HEK293 (cell line): Measurements from ENCODE around the gene GALNS.

Experiments
- CTCF ChIA-PET: fragments of 350-600 bp; formaldehyde crosslinking; extraction: SDS; loops from one replicate; lab custom pipeline; 2021; ENCODE audit warnings: antibody characterized with exemption; lab: Yijun Ruan, JAX
- POLR2A ChIA-PET: fragments of 300-600 bp; formaldehyde crosslinking; extraction: SDS; loops from one replicate; lab custom pipeline; 2020; ENCODE audit warnings: antibody characterized with exemption, inconsistent platforms; lab: Yijun Ruan, JAX
- H3K27ac ChIP-seq: fragments of 200-500 bp; sonication (Bioruptor generic); 2 replicates; pipeline ENCODE4 v1.5.1; 2014; ENCODE audit warnings: low read depth, low read length, control low read depth, inconsistent platforms; ENCODE audit errors: extremely low read depth
- H3K36me3 ChIP-seq, 2 experiments: fragments of 200-500 bp in 1 of 2; sonication (Bioruptor generic) in 1 of 2; 1 replicate in 1 of 2; 2 replicates in 1 of 2; pipeline ENCODE4 v1.5.1; 2014 to 2017; ENCODE audit warnings: inconsistent platforms in 2 of 2, low read length in 2 of 2; ENCODE audit not compliant: control insufficient read depth in 2 of 2, insufficient read depth in 1 of 2
- H3K4me1 ChIP-seq: fragments of 200-500 bp; sonication (Bioruptor generic); 2 replicates; pipeline ENCODE4 v1.5.1; 2014; ENCODE audit warnings: mild to moderate bottlenecking, low read length, inconsistent platforms; ENCODE audit not compliant: control insufficient read depth, insufficient read depth
- H3K4me3 ChIP-seq: 2 replicates; pipeline ENCODE4 v1.5.1; 2011; ENCODE audit warnings: low read depth, mild to moderate bottlenecking, control low read depth, low read length, moderate library complexity
- H3K9me3 ChIP-seq: fragments of 200-500 bp; sonication (Bioruptor generic); 2 replicates; pipeline ENCODE4 v1.5.1; 2014; ENCODE audit warnings: low read depth, low read length, inconsistent platforms; ENCODE audit not compliant: control insufficient read depth, insufficient read depth
- EGR2 ChIP-seq: fragments of 450-650 bp; formaldehyde crosslinking; IDR thresholded peaks from 2 replicates; pipeline ENCODE4 v1.5.1; 2016; ENCODE audit warnings: low read depth, missing biosample characterization, missing genetic modification characterization
- GLIS1 ChIP-seq: fragments of 450-650 bp; formaldehyde crosslinking; IDR thresholded peaks from 2 replicates; pipeline ENCODE4 v1.5.1; 2016; ENCODE audit warnings: missing biosample characterization, missing genetic modification characterization
- GLIS2 ChIP-seq: fragments of 450-650 bp; formaldehyde crosslinking; IDR thresholded peaks from 2 replicates; pipeline ENCODE4 v1.5.1; 2016; ENCODE audit warnings: missing biosample characterization, missing genetic modification characterization
- KLF1 ChIP-seq: fragments of 450-650 bp; formaldehyde crosslinking; IDR thresholded peaks from 2 replicates; pipeline ENCODE4 v1.5.1; 2016; ENCODE audit warnings: missing biosample characterization, missing genetic modification characterization
- OSR2 ChIP-seq: fragments of 450-650 bp; formaldehyde crosslinking; IDR thresholded peaks from 2 replicates; pipeline ENCODE4 v1.5.1; 2016; ENCODE audit warnings: missing biosample characterization, missing genetic modification characterization
- SP7 ChIP-seq: fragments of 450-650 bp; formaldehyde crosslinking; IDR thresholded peaks from 2 replicates; pipeline ENCODE4 v1.5.1; 2016; ENCODE audit warnings: missing biosample characterization, missing genetic modification characterization
- TRIM28 ChIP-seq: IDR thresholded peaks from 2 replicates; pipeline ENCODE4 v1.6.1; 2011; ENCODE audit warnings: low read length, control low read depth, borderline replicate concordance
- ZFHX2 ChIP-seq: fragments of 450-650 bp; formaldehyde crosslinking; conservative IDR thresholded peaks from 2 replicates; pipeline ENCODE4 v1.5.1; 2016; ENCODE audit warnings: missing biosample characterization, missing genetic modification characterization
- ZNF157 ChIP-seq: fragments of 450-650 bp; formaldehyde crosslinking; IDR thresholded peaks from 2 replicates; pipeline ENCODE4 v1.5.1; 2016; ENCODE audit warnings: missing biosample characterization, missing genetic modification characterization
- ZNF23 ChIP-seq: fragments of 450-650 bp; formaldehyde crosslinking; IDR thresholded peaks from 2 replicates; pipeline ENCODE4 v1.5.1; 2016; ENCODE audit warnings: missing biosample characterization, missing genetic modification characterization, borderline replicate concordance
- ZNF24 ChIP-seq: fragments of 450-650 bp; formaldehyde crosslinking; IDR thresholded peaks from 2 replicates; pipeline ENCODE4 v1.5.1; 2016; ENCODE audit warnings: missing biosample characterization, missing genetic modification characterization
- ZNF248 ChIP-seq: fragments of 450-650 bp; formaldehyde crosslinking; IDR thresholded peaks from 2 replicates; pipeline ENCODE4 v1.5.1; 2017; ENCODE audit warnings: missing biosample characterization, missing genetic modification characterization
- ZNF366 ChIP-seq: fragments of 450-650 bp; formaldehyde crosslinking; conservative IDR thresholded peaks from 2 replicates; pipeline ENCODE4 v1.5.1; 2016; ENCODE audit warnings: missing biosample characterization, missing genetic modification characterization
- ZNF416 ChIP-seq: fragments of 450-650 bp; formaldehyde crosslinking; IDR thresholded peaks from 2 replicates; pipeline ENCODE4 v1.5.1; 2016; ENCODE audit warnings: missing biosample characterization, missing genetic modification characterization
- ZNF544 ChIP-seq: fragments of 450-650 bp; formaldehyde crosslinking; IDR thresholded peaks from 2 replicates; pipeline ENCODE4 v1.5.0; 2017; ENCODE audit warnings: missing biosample characterization, missing genetic modification characterization
- ZNF558 ChIP-seq: fragments of 450-650 bp; formaldehyde crosslinking; IDR thresholded peaks from 2 replicates; pipeline ENCODE4 v1.5.1; 2016; ENCODE audit warnings: missing biosample characterization, missing genetic modification characterization
- ZNF596 ChIP-seq: fragments of 450-650 bp; IDR thresholded peaks from 2 replicates; pipeline ENCODE4 v1.5.0; 2018; ENCODE audit warnings: missing biosample characterization, mild to moderate bottlenecking, missing genetic modification characterization, moderate library complexity
- ZNF658 ChIP-seq: fragments of 450-650 bp; formaldehyde crosslinking; IDR thresholded peaks from 2 replicates; pipeline ENCODE4; 2016; ENCODE audit warnings: missing biosample characterization, missing genetic modification characterization
- ZNF776 ChIP-seq: fragments of 450-650 bp; formaldehyde crosslinking; IDR thresholded peaks from 2 replicates; pipeline ENCODE4 v1.5.0; 2017; ENCODE audit warnings: missing biosample characterization, missing genetic modification characterization, borderline replicate concordance
- TF ChIP-seq, protein P1 (sequence below): sonication (generic); formaldehyde crosslinking; IDR thresholded peaks from 2 replicates; pipeline ENCODE4 v1.8.1; 2022; ENCODE audit warnings: mild to moderate bottlenecking, moderate library complexity, missing genetic modification reagents

GALNS gene

GRCh38 chr16:88868974-88869672 is 12.4 kb upstream of the GALNS start:
- Histone ChIP-seq H3K27ac (no peak overlapping the region), H3K4me3 (no peak overlapping the region), H3K4me1 (no peaks in the 10 kb centered on the region), H3K36me3 (no peaks in the 10 kb centered on the region), H3K9me3 (no peaks in the 10 kb centered on the region)
- POLR2A ChIA-PET = no interaction called here
- TF ChIP-seq ZNF248 (tag by site-specific recombination) (no peak), ZNF366 (tag by site-specific recombination) (no peak), TRIM28 (no peak), ZNF544 (no peak), ZNF658 (tag by site-specific recombination) (no peak), ZNF416 (tag by site-specific recombination) (no peak), SP7 (tag by site-specific recombination) (no peak), ZNF558 (tag by site-specific recombination) (no peak)
- TF ChIP-seq, protein P1, sequence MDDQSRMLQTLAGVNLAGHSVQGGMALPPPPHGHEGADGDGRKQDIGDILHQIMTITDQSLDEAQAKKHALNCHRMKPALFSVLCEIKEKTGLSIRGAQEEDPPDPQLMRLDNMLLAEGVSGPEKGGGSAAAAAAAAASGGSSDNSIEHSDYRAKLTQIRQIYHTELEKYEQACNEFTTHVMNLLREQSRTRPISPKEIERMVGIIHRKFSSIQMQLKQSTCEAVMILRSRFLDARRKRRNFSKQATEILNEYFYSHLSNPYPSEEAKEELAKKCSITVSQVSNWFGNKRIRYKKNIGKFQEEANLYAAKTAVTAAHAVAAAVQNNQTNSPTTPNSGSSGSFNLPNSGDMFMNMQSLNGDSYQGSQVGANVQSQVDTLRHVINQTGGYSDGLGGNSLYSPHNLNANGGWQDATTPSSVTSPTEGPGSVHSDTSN = no peak
- CTCF ChIA-PET = no interaction called here

DNA sequence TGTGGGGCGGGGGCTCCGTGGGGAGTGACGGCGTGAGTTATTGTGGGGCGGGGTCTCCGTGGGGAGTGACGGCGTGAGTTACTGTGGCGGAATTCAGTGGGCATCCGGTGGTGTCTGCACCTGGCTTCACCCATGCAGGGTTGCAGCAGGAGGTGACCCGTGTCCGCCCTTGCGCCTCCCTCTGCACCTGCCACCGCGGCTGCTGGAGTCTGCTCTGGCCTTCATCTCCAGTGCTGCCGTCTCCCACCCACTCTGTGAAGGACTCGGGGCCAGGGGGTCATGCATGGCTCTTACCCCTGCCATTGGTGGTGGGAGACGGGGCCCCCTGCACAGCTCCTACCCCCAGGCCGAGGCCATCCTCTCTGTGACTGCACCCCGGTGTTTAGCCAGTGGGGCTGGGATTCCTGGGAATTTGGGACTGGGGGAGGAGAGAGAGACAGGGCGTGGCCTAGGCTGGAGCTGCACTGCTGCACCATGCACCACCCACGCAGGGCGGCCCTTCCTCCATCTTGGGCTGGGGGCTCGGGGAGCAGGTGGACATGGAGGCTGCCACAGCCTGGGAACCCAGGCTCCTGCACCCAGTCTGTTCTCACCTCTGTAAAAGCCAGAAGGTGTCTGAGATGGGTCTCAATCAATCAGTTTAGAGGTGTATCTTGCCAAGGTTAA is 11.0 kb upstream of the GALNS start:
- H3K4me1 ChIP-seq = no peaks in the 10 kb centered on the region
- no peaks in the 10 kb centered on the region for H3K9me3 ChIP-seq
- ChIA-PET CTCF (interaction anchor here (0.9 kb wide), 1 partner anchor 10 kb away, joined by 4 read pairs; no protein-coding TSS in a partner anchor), POLR2A (no interaction called here)
- TF ChIP-seq ZNF24 (no peak), ZFHX2 (tag by site-specific recombination) (0 out of 2 replicates have a peak, but pooled peaks have one; percentile 11), ZNF23 (tag by site-specific recombination) (no peak), EGR2 (tag by site-specific recombination) (peak; percentile 4; the same call in 1 of the 2 replicates), GLIS2 (0 out of 2 replicates have a peak, but pooled peaks have one; percentile 13)
- H3K36me3 ChIP-seq = peaks cover 0 to 3% of the 10 kb centered on the region in 2 experiments; a peak in 1 of 3 replicates
- H3K4me3 ChIP-seq = no peak overlapping the region
- no peak overlapping the region for H3K27ac ChIP-seq

DNA sequence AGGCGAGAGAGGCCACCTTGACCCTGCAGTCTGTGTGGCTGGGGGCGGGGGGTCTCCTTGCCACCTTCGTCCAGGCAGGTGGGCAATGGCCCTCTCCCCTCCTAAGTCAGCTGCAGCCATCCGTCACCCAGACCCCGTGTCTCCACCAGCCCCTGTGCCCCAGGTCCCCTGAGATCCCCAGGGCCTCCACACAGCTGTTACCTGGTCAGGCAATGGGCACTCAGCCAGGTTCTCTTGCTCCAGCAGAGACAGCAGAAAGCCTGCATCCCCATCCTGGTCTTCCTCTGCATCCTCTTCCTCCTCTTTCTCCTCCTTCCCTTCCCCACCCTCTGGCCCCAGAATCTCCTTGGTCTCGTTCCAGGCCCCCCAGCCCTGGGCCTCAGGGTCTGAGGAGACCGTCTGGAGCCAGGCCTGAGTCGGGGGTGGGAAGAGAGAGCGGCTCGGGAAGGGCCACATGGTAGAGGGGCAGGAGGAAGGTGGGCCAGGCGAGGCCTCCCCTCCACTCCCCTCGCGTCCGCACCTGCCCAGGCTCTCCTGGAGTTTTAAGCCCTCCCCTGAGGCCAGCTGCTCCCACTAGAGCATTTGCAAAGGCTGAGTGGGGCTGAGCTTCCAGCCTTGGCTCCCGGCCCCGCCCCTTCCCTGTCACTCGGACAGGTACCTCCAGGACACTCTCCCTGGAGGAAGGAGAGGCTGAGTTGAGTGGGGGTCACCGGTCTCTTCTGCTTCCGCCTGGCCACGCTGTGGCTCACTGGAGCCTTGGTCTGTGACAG is 9.6 kb upstream of the GALNS start, which contains the start of gene PABPN1L:
TSS of gene PABPN1L (minus strand) at position 510 of the 770 bp plus-strand sequence. CDS start at position 456, 54 bp downstream.
- Histone ChIP-seq H3K4me1 (no peaks in the 10 kb centered on the region), H3K27ac (no peak within 1 kb of the TSS), H3K36me3 (peaks cover 0 to 12% of the 10 kb centered on the region in 2 experiments; a peak in 1 of 3 replicates), H3K9me3 (no peaks in the 10 kb centered on the region), H3K4me3 (no peak within 1 kb of the TSS)
- CTCF ChIA-PET = interaction anchor here (0.9 kb wide), 1 partner anchor 8 kb away, joined by 4 read pairs; no protein-coding TSS in a partner anchor
- TF ChIP-seq ZNF596 = no peak
- TF ChIP-seq ZNF157 = no peak
- no peak for TF ChIP-seq GLIS1 (tag by site-specific recombination)
- TF ChIP-seq ZNF776 (tag by site-specific recombination) = no peak
- TF ChIP-seq KLF1 (tag by site-specific recombination) = no peak
- TF ChIP-seq OSR2 (tag by site-specific recombination) = no peak
- POLR2A ChIA-PET = interaction anchor here (0.6 kb wide), 1 partner anchor 791 kb away, joined by 5 read pairs; the partner anchor contains the start of genes CHMP1A and SPATA33
